ENCODE data around the gene TBC1D26.
"Not testable (repeated sequence)": the region's sequence is repeated elsewhere in the genome, so short reads cannot be mapped to it uniquely, and the experiment has no call there.

TBC1D26 gene

GRCh38 chr17:15731900-15732299, at the start of gene TBC1D26:
TBC1D26 (plus strand) TSS chr17:15732283; CDS start chr17:15735349, 3,066 bp downstream.
- not testable (repeated sequence) for DNase-seq

- DNase-seq: not testable (repeated sequence)
These were observed 48.9 kb upstream of the TBC1D26 start for GRCh38 chr17:15683135-15683534.

- peak in 53 of 56 donors; percentile 21 to 87 (median 70) for DNase-seq
These were observed 48.1 kb upstream of the TBC1D26 start, which contains the start of gene TRIM16 for GRCh38 chr17:15683824-15684478. TRIM16 (minus strand) TSS chr17:15684311; CDS start chr17:15651609, 32,702 bp downstream.

GRCh38 chr17:15687494-15687893, 44.6 kb upstream of the TBC1D26 start:
- DNase-seq: not testable (repeated sequence)

- DNase-seq: not testable (repeated sequence)
These were observed 33.1 kb upstream of the TBC1D26 start for GRCh38 chr17:15698967-15699366.

- DNase-seq: peak; percentile 77 to 100 (median 97)
These were observed 32.6 kb upstream of the TBC1D26 start, which contains the start of gene ZNF286A for GRCh38 chr17:15699413-15699924. ZNF286A (plus strand) TSS chr17:15699752; CDS start chr17:15700330, 578 bp downstream.

- DNase-seq: not testable (repeated sequence)
These were observed 32.1 kb upstream of the TBC1D26 start for GRCh38 chr17:15699937-15700336.

- not testable (repeated sequence) for DNase-seq
These were observed 27.8 kb upstream of the TBC1D26 start for GRCh38 chr17:15704239-15704638.

GRCh38 chr17:15704813-15705212, 27.3 kb upstream of the TBC1D26 start:
- not testable (repeated sequence) for DNase-seq

- DNase-seq: not testable (repeated sequence)
These were observed 23.2 kb upstream of the TBC1D26 start for GRCh38 chr17:15708879-15709278.

GRCh38 chr17:15716601-15717563, 15.2 kb upstream of the TBC1D26 start:
- DNase-seq: not testable (repeated sequence)

GRCh38 chr17:15730535-15730934, 1.5 kb upstream of the TBC1D26 start:
- not testable (repeated sequence) for DNase-seq

- not testable (repeated sequence) for DNase-seq
These were observed 1.2 kb downstream of the TBC1D26 start for GRCh38 chr17:15733174-15733789.

GRCh38 chr17:15736578-15736977, 4.5 kb downstream of the TBC1D26 start:
- not testable (repeated sequence) for DNase-seq

- no peak for DNase-seq
These were observed 6.0 kb downstream of the TBC1D26 start for GRCh38 chr17:15738066-15738465.

GRCh38 chr17:15739259-15739658, 7.2 kb downstream of the TBC1D26 start:
- not testable (repeated sequence) for DNase-seq

- not testable (repeated sequence) for DNase-seq
These were observed 8.0 kb downstream of the TBC1D26 start for GRCh38 chr17:15740041-15740440.

- DNase-seq: no peak
These were observed 8.6 kb downstream of the TBC1D26 start for GRCh38 chr17:15740570-15741120.

- DNase-seq: no peak
These were observed 9.5 kb downstream of the TBC1D26 start for GRCh38 chr17:15741624-15742023.

- no peak for DNase-seq
These were observed 10.1 kb downstream of the TBC1D26 start for GRCh38 chr17:15742051-15742795.
